ENCODE data around the gene GPR75. TPM values are rescaled to one million over a fixed set of nuclear protein-coding genes. Genes with fewer than 3 reads are reported as not detected.

Gene GPR75
- total and polyA plus RNA-seq, 2 experiments from 2014 or later: 0.15 to 1.2 TPM

DNA sequence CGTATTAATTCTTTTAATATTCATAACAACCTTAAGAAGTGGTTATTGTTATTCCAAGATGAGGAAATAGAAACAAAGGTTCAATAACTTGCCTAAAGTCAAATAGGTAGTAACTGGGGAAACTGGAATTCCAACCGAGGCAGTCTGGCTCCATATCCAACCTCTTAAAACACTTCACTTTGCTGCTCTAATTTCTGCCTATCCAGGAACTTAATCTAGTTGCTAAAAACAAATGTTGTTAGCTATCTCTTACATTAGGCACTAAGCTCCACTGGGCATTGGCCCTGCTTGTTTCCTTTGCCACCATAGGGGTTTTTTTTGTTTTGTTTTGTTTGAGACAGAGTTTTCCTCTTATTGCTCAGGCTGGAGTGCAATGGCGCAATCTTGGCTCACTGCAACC is 48.2 kb downstream of the GPR75 start:
- TF ChIP-seq, protein P1, sequence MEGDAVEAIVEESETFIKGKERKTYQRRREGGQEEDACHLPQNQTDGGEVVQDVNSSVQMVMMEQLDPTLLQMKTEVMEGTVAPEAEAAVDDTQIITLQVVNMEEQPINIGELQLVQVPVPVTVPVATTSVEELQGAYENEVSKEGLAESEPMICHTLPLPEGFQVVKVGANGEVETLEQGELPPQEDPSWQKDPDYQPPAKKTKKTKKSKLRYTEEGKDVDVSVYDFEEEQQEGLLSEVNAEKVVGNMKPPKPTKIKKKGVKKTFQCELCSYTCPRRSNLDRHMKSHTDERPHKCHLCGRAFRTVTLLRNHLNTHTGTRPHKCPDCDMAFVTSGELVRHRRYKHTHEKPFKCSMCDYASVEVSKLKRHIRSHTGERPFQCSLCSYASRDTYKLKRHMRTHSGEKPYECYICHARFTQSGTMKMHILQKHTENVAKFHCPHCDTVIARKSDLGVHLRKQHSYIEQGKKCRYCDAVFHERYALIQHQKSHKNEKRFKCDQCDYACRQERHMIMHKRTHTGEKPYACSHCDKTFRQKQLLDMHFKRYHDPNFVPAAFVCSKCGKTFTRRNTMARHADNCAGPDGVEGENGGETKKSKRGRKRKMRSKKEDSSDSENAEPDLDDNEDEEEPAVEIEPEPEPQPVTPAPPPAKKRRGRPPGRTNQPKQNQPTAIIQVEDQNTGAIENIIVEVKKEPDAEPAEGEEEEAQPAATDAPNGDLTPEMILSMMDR (IDR thresholded peaks at IDR 0.05; ENCODE audit: low read depth, low read length): no peak
- Histone ChIP-seq H3K27ac (no peak overlapping the region), H3K9me3 (ENCODE audit: low read depth) (no peaks in the 10 kb centered on the region), H3K27me3 (no peaks in the 10 kb centered on the region), H3K36me3 (peaks cover 80% of the 10 kb centered on the region), H3K4me3 (no peak overlapping the region), H3K4me1 (ENCODE audit: low read depth) (no peaks in the 10 kb centered on the region)
- DNase-seq (ENCODE audit: low read depth in 1 of 2, low spot score in 1 of 2): no peak

Other genes starting within 250 kb of the GPR75 start
- gene CHAC2, start 92.2 kb downstream of the GPR75 start, total RNA-seq: 2.8 and 3.0 TPM in 2 replicates
- gene CHAC2, start 92.2 kb downstream of the GPR75 start, polyA plus RNA-seq: 3.7 and 4.1 TPM in 2 replicates
- 30.1 and 36.5 TPM in 2 replicates for gene ASB3, start 73.0 kb downstream of the GPR75 start, total RNA-seq
- gene ASB3, start 73.0 kb downstream of the GPR75 start, polyA plus RNA-seq: 34.4 and 48.1 TPM in 2 replicates
- gene ERLEC1, start 72.9 kb downstream of the GPR75 start, total RNA-seq: 50.8 and 106 TPM in 2 replicates
- gene ERLEC1, start 72.9 kb downstream of the GPR75 start, polyA plus RNA-seq: 46.1 and 50.1 TPM in 2 replicates
- 22.6 and 27.6 TPM in 2 replicates for gene PSME4, start 111.0 kb upstream of the GPR75 start, total RNA-seq
- 8.7 and 14.2 TPM in 2 replicates for gene PSME4, start 111.0 kb upstream of the GPR75 start, polyA plus RNA-seq